WTC11 (cell line): ENCODE measurements around the gene TTLL9. TPM values are rescaled to one million over a fixed set of nuclear protein-coding genes. Genes with fewer than 3 reads are reported as not detected.

Experiments
- ATAC-seq: fragments of 200-7000 bp; cut with Tn5 transposase; 2 replicates; pipeline ENCODE4 v1.10.0; 2021; ENCODE audit warnings: mild to moderate bottlenecking, moderate library complexity
- CTCF ChIA-PET: fragments of 300-600 bp; sonication (Branson Sonifier 250); formaldehyde crosslinking; loops from one replicate; lab custom pipeline; 2021; ENCODE audit warnings: antibody characterized with exemption; lab: Charles Lee
- POLR2A ChIA-PET: fragments of 350-600 bp; sonication (Branson Sonifier 250); formaldehyde crosslinking; loops from one replicate; lab custom pipeline; 2021; ENCODE audit warnings: antibody characterized with exemption; lab: Charles Lee
- DNase-seq: peaks from one replicate; pipeline ENCODE4 v3.0.0; 2021; ENCODE audit warnings: low spot score
- H3K27ac Mint-ChIP-seq: 2 replicates; pipeline ENCODE4 v1.8.0; 2021; ENCODE audit warnings: mixed read lengths
- H3K27me3 Mint-ChIP-seq: 2 replicates; pipeline ENCODE4 v1.8.0; 2021; ENCODE audit warnings: low read depth, mild to moderate bottlenecking, moderate library complexity, mixed read lengths
- H3K36me3 Mint-ChIP-seq: 2 replicates; pipeline ENCODE4 v1.8.0; 2021; ENCODE audit warnings: mixed read lengths
- H3K4me1 Mint-ChIP-seq: 2 replicates; pipeline ENCODE4 v1.8.0; 2022; ENCODE audit warnings: mixed read lengths
- H3K4me3 Mint-ChIP-seq: 2 replicates; pipeline ENCODE4 v1.8.0; 2021; ENCODE audit warnings: mild to moderate bottlenecking, moderate library complexity, mixed read lengths
- H3K9me3 Mint-ChIP-seq: 2 replicates; pipeline ENCODE4 v1.8.0; 2021; ENCODE audit warnings: mixed read lengths
- ATF1 ChIP-seq: sonication (generic); formaldehyde crosslinking; IDR thresholded peaks from 2 replicates; pipeline ENCODE4 v1.8.1; 2023; ENCODE audit warnings: mild to moderate bottlenecking, moderate library complexity, missing genetic modification reagents
- ETV6 ChIP-seq: sonication (generic); formaldehyde crosslinking; IDR thresholded peaks from 2 replicates; pipeline ENCODE4 v1.8.1; 2022; ENCODE audit warnings: mild to moderate bottlenecking, missing genetic modification reagents
- GABPB1 ChIP-seq: sonication (generic); formaldehyde crosslinking; IDR thresholded peaks from 2 replicates; pipeline ENCODE4 v1.8.1; 2023; ENCODE audit warnings: mild to moderate bottlenecking, missing genetic modification reagents
- HMGA2 ChIP-seq: fragments of 250-450 bp; sonication (Bioruptor Pico); IDR thresholded peaks from 2 replicates; pipeline ENCODE4 v1.4.0; 2021; ENCODE audit warnings: mild to moderate bottlenecking, moderate library complexity
- JUN ChIP-seq: sonication (generic); formaldehyde crosslinking; IDR thresholded peaks from 2 replicates; pipeline ENCODE4 v1.8.0; 2023; ENCODE audit warnings: mild to moderate bottlenecking, missing genetic modification reagents
- KAT7 ChIP-seq: sonication (generic); formaldehyde crosslinking; IDR thresholded peaks from 2 replicates; pipeline ENCODE4 v1.8.1; 2023; ENCODE audit warnings: missing genetic modification reagents, mild to moderate bottlenecking, borderline replicate concordance
- MYBL2 ChIP-seq: sonication (generic); formaldehyde crosslinking; IDR thresholded peaks from 2 replicates; pipeline ENCODE4 v1.8.1; 2023; ENCODE audit warnings: mild to moderate bottlenecking, moderate library complexity, missing genetic modification reagents
- NFATC4 ChIP-seq: fragments of 250-450 bp; sonication (Bioruptor Pico); IDR thresholded peaks from 2 replicates; pipeline ENCODE4 v1.9.0; 2021; ENCODE audit warnings: mild to moderate bottlenecking
- NFYB ChIP-seq: sonication (generic); formaldehyde crosslinking; conservative IDR thresholded peaks from 2 replicates; pipeline ENCODE4 v1.8.0; 2022; ENCODE audit warnings: low read depth, missing genetic modification reagents
- NR2C2 ChIP-seq: sonication (generic); formaldehyde crosslinking; IDR thresholded peaks from 2 replicates; pipeline ENCODE4 v1.8.0; 2022; ENCODE audit warnings: mild to moderate bottlenecking, missing genetic modification reagents
- SMAD4 ChIP-seq: sonication (generic); formaldehyde crosslinking; IDR thresholded peaks from 2 replicates; pipeline ENCODE4 v1.8.0; 2022; ENCODE audit warnings: mild to moderate bottlenecking, missing genetic modification reagents
- SOX15 ChIP-seq: fragments of 250-450 bp; sonication (Bioruptor Pico); IDR thresholded peaks from 2 replicates; pipeline ENCODE4 v1.9.0; 2021; ENCODE audit warnings: mild to moderate bottlenecking
- SP1 ChIP-seq: sonication (generic); formaldehyde crosslinking; conservative IDR thresholded peaks from 2 replicates; pipeline ENCODE4 v1.8.1; 2022; ENCODE audit warnings: missing genetic modification reagents
- TEAD1 ChIP-seq: sonication (generic); formaldehyde crosslinking; IDR thresholded peaks from 2 replicates; pipeline ENCODE4 v1.8.0; 2022; ENCODE audit warnings: mild to moderate bottlenecking, missing genetic modification reagents
- ZNF317 ChIP-seq: sonication (generic); formaldehyde crosslinking; IDR thresholded peaks from 2 replicates; pipeline ENCODE4 v1.8.1; 2023; ENCODE audit warnings: low read depth, mild to moderate bottlenecking, moderate library complexity, missing genetic modification reagents, borderline replicate concordance
- ZNF423 ChIP-seq: fragments of 250-450 bp; sonication (Bioruptor Pico); IDR thresholded peaks from 2 replicates; pipeline ENCODE4 v2.1.2; 2022; ENCODE audit warnings: mild to moderate bottlenecking, moderate library complexity
- ZNF671 ChIP-seq: fragments of 250-450 bp; sonication (Bioruptor Pico); IDR thresholded peaks from 2 replicates; pipeline ENCODE4 v1.8.0; 2021; ENCODE audit warnings: mild to moderate bottlenecking
- total RNA-seq: library from RNA; stranded (reverse); gene quantifications from 3 replicates; pipeline ENCODE4 v1.2.3, GENCODE V29; 2021
- TF ChIP-seq, protein P1 (sequence below): sonication (generic); formaldehyde crosslinking; IDR thresholded peaks from 2 replicates; pipeline ENCODE4 v1.8.1; 2022; ENCODE audit warnings: low read depth, mild to moderate bottlenecking, moderate library complexity, missing genetic modification reagents, borderline replicate concordance
- TF ChIP-seq, protein P2 (sequence below): sonication (generic); formaldehyde crosslinking; IDR thresholded peaks from 2 replicates; pipeline ENCODE4 v1.8.0; 2022; ENCODE audit warnings: missing genetic modification reagents
- TF ChIP-seq, protein P3 (sequence below): sonication (generic); formaldehyde crosslinking; IDR thresholded peaks from 2 replicates; pipeline ENCODE4 v1.8.1; 2023; ENCODE audit warnings: mild to moderate bottlenecking, missing genetic modification reagents, moderate library complexity
- TF ChIP-seq, protein P4 (sequence below): fragments of 250-450 bp; sonication (Bioruptor Pico); conservative IDR thresholded peaks from 2 replicates; pipeline ENCODE4 v1.9.0; 2021; ENCODE audit warnings: mild to moderate bottlenecking
- TF ChIP-seq, protein P5 (sequence below): sonication (generic); formaldehyde crosslinking; IDR thresholded peaks from 2 replicates; pipeline ENCODE4 v1.8.1; 2022; ENCODE audit warnings: mild to moderate bottlenecking, missing genetic modification reagents, moderate library complexity, borderline replicate concordance

The TTLL9 gene
- total RNA-seq, 1 experiment from 2014 or later, result not detected

DNA sequence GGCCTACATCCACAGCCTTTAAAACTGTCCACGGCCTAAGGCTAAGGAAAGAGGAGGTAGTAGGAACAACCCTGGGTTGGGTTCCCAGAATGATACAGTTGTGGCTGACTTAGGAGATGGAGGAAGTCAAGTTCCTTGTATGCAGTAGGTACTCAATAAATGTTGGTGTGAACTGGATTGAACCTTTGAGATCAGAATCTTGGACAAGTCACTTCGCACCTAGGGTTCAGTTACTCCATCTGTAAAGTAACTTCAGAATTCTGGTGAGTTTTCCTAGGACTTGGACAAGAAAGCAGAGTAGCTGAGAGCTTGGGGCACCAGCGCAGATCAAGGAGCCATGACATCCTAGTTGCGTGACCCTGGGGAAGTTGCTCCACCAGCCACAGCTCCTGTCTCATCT, 106.6 kb downstream of the TTLL9 start (continued):
- TF ChIP-seq, protein P1, sequence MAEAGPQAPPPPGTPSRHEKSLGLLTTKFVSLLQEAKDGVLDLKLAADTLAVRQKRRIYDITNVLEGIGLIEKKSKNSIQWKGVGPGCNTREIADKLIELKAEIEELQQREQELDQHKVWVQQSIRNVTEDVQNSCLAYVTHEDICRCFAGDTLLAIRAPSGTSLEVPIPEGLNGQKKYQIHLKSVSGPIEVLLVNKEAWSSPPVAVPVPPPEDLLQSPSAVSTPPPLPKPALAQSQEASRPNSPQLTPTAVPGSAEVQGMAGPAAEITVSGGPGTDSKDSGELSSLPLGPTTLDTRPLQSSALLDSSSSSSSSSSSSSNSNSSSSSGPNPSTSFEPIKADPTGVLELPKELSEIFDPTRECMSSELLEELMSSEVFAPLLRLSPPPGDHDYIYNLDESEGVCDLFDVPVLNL (CRISPR knock-in tag), result no peak
- no peak for TF ChIP-seq JUN (CRISPR knock-in tag)

DNA sequence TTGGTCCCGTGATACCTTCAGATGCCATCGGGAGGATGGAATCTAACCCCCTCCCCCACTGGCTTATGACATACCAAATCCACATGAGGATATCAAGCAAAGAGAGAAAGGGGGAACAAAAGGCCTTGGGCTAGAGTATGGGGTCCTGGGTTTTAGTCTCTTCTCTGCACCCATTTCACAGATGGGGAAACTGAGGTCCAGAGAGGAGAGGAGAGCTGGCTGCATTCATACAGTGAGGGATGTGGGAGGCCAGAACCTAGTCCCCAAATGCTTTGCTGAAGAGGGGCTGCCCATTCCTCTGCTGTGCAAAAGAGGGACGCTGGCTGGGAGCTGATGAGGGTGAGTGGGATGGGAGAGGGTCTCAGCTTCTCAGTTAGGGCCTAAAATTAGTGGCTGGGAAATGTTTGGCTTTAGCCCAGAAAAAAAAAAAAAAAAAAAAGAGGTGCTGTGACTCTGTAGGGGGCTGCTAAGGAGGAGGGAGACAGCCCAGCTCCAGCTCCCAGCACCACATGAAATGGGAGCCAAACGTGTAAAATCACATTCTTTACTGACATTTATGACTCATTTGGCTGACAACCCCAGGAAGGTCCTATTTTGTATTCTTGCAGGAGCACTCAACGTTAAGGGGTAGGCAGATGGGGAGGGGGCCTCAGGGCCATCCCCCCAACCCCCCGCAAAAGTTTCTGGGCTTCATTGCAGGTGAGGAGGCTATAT, 109.4 kb downstream of the TTLL9 start:
- ATAC-seq, result no peak
- H3K4me1 Mint-ChIP-seq, result peaks cover 12% of the 10 kb centered on the region
- no peak overlapping the region for H3K4me3 Mint-ChIP-seq
- no peaks in the 10 kb centered on the region for H3K27me3 Mint-ChIP-seq
- DNase-seq, result no peak
- TF ChIP-seq, protein P2, sequence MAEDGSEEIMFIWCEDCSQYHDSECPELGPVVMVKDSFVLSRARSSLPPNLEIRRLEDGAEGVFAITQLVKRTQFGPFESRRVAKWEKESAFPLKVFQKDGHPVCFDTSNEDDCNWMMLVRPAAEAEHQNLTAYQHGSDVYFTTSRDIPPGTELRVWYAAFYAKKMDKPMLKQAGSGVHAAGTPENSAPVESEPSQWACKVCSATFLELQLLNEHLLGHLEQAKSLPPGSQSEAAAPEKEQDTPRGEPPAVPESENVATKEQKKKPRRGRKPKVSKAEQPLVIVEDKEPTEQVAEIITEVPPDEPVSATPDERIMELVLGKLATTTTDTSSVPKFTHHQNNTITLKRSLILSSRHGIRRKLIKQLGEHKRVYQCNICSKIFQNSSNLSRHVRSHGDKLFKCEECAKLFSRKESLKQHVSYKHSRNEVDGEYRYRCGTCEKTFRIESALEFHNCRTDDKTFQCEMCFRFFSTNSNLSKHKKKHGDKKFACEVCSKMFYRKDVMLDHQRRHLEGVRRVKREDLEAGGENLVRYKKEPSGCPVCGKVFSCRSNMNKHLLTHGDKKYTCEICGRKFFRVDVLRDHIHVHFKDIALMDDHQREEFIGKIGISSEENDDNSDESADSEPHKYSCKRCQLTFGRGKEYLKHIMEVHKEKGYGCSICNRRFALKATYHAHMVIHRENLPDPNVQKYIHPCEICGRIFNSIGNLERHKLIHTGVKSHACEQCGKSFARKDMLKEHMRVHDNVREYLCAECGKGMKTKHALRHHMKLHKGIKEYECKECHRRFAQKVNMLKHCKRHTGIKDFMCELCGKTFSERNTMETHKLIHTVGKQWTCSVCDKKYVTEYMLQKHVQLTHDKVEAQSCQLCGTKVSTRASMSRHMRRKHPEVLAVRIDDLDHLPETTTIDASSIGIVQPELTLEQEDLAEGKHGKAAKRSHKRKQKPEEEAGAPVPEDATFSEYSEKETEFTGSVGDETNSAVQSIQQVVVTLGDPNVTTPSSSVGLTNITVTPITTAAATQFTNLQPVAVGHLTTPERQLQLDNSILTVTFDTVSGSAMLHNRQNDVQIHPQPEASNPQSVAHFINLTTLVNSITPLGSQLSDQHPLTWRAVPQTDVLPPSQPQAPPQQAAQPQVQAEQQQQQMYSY (CRISPR knock-in tag), result no peak
- no peak for TF ChIP-seq ZNF671 (CRISPR knock-in tag)
- TF ChIP-seq SP1 (CRISPR knock-in tag), result no peak
- TF ChIP-seq ATF1 (CRISPR knock-in tag), result no peak
- TF ChIP-seq NFATC4 (CRISPR knock-in tag), result no peak
- TF ChIP-seq, protein P3, sequence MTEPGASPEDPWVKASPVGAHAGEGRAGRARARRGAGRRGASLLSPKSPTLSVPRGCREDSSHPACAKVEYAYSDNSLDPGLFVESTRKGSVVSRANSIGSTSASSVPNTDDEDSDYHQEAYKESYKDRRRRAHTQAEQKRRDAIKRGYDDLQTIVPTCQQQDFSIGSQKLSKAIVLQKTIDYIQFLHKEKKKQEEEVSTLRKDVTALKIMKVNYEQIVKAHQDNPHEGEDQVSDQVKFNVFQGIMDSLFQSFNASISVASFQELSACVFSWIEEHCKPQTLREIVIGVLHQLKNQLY (CRISPR knock-in tag), result no peak
- ChIA-PET CTCF (interaction anchor here (1.0 to 1.1 kb wide), 3 partner anchors 38 to 127 kb away, joined by 3 to 7 read pairs (median 3); no protein-coding TSS in a partner anchor), POLR2A (interaction anchor here (0.7 kb wide), 1 partner anchor 11 kb away, joined by 6 read pairs; no protein-coding TSS in a partner anchor)
- H3K36me3 Mint-ChIP-seq, result no peaks in the 10 kb centered on the region
- no peaks in the 10 kb centered on the region for H3K9me3 Mint-ChIP-seq
- no peak overlapping the region for H3K27ac Mint-ChIP-seq

DNA sequence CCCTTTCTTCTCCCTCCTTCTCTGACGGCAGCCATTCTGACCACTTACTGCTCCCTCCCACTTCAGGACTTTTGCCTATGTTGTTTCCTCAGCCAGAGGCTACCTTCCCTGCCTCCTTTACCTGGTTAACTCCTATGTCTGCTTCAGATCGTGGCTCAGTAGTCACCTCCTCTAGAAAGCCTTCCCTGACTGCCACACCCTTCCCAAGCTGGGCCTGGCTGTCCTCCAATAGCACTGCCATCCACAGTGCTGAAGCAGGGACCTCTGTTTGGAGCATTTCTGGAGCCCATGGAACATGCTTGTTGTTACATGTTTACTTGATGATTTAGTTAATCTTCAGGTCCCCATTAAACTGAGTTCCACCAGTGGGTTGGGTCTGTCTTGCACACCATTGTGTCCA, 111.3 kb downstream of the TTLL9 start:
- ChIA-PET CTCF (no interaction called here), POLR2A (no interaction called here)
- H3K36me3 Mint-ChIP-seq, result no peaks in the 10 kb centered on the region
- no peak overlapping the region for H3K4me3 Mint-ChIP-seq
- no peak for DNase-seq
- H3K27me3 Mint-ChIP-seq, result no peaks in the 10 kb centered on the region
- H3K4me1 Mint-ChIP-seq, result peaks cover 2% of the 10 kb centered on the region
- peak overlapping the region; percentile 54; the same call in 1 of the 2 replicates for H3K27ac Mint-ChIP-seq
- ATAC-seq, result no peak
- H3K9me3 Mint-ChIP-seq, result no peaks in the 10 kb centered on the region
- TF ChIP-seq ETV6 (CRISPR knock-in tag), result no peak
- TF ChIP-seq, protein P4, sequence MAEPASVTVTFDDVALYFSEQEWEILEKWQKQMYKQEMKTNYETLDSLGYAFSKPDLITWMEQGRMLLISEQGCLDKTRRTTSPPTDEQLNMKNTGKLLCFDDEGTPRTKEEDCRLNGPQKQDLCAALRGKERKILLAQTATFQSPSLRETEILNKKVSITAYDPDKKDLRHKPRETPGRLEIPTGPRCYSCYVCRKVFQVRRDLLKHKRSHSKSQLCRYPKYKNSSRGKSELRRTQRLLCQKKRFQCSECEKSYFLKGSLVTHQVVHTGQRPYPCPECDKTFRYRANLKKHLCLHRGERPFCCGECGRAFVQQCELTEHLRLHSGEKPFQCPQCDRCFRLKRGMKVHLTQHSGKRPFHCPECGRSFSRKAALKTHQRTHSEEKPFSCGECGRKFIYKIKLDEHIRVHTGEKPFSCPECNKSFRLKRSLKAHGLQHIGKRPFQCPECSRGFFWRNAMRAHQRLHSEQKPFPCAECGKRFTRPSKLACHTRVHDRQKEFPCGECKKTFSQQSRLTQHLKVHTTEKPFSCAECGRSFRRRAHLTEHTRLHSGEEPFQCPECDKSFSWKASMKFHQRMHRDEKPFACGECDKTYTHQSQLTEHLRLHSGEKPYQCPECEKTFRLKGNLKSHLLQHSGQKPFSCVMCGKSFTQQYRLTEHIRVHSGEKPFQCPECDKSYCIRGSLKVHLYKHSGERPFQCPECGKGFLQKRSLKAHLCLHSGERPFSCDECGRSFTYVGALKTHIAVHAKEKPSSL (CRISPR knock-in tag), result no peak
- TF ChIP-seq ZNF423, result no peak
- no peak for TF ChIP-seq SOX15
- no peak for TF ChIP-seq GABPB1 (CRISPR knock-in tag)
- TF ChIP-seq NFYB (CRISPR knock-in tag), result no peak
- no peak for TF ChIP-seq KAT7 (CRISPR knock-in tag)
- TF ChIP-seq MYBL2, result no peak
- TF ChIP-seq, protein P1 (CRISPR knock-in tag), result no peak
- no peak for TF ChIP-seq SMAD4 (CRISPR knock-in tag)
- TF ChIP-seq TEAD1 (CRISPR knock-in tag), result no peak
- TF ChIP-seq ZNF317 (CRISPR knock-in tag), result no peak
- TF ChIP-seq, protein P5, sequence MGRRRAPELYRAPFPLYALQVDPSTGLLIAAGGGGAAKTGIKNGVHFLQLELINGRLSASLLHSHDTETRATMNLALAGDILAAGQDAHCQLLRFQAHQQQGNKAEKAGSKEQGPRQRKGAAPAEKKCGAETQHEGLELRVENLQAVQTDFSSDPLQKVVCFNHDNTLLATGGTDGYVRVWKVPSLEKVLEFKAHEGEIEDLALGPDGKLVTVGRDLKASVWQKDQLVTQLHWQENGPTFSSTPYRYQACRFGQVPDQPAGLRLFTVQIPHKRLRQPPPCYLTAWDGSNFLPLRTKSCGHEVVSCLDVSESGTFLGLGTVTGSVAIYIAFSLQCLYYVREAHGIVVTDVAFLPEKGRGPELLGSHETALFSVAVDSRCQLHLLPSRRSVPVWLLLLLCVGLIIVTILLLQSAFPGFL (CRISPR knock-in tag), result no peak
- no peak for TF ChIP-seq NR2C2
- TF ChIP-seq HMGA2, result no peak
